Pancreas (tissue), 10 donors: ENCODE results near the gene KCNH1. TPM values are rescaled to one million over a fixed set of nuclear protein-coding genes. Genes with fewer than 3 reads are reported as not detected.

ENCODE experiments used
- ATAC-seq, 4 donors: fragments of 200-7000 bp; cut with Tn5 transposase; one replicate each; pipeline versions ENCODE4 v1.8.0 to v1.9.1; 2020; ENCODE audit warnings: mild to moderate bottlenecking in 4 of 4, moderate library complexity in 4 of 4
- DNase-seq, 6 donors: peaks; one replicate each; pipeline ENCODE4 v3.0.0-alpha.2; 2020
- FAIRE-seq: peaks from 2 replicates; lab custom pipeline; 2012; peaks lifted over from hg19 to GRCh38; lab: Jason Lieb, UNC
- H3K27ac ChIP-seq, 4 donors: fragments of 200-600 bp; sonication (generic); 1 replicate in 3 of 4; 2 replicates in 1 of 4; pipeline versions ENCODE4 v1.5.0 to v1.8.0; 2020
- H3K27me3 ChIP-seq, 4 donors: fragments of 200-600 bp; one replicate each; pipeline ENCODE4 v1.8.0; 2021
- H3K36me3 ChIP-seq, 3 donors: fragments of 200-600 bp; sonication (generic) in 1 of 3; one replicate each; pipeline versions ENCODE4 v1.5.0 to v1.8.0; 2020 to 2021
- H3K4me1 ChIP-seq, 3 donors: fragments of 200-600 bp; one replicate each; pipeline ENCODE4 v1.8.0; 2021
- H3K4me3 ChIP-seq, 4 donors: fragments of 200-600 bp; sonication (generic) in 2 of 4; one replicate each; pipeline versions ENCODE4 v1.5.0 to v1.8.0; 2020 to 2021
- H3K9me3 ChIP-seq, 4 donors: fragments of 200-600 bp; one replicate each; pipeline ENCODE4 v1.8.0; 2021
- WGBS, 2 donors: extraction: QIAGEN DNeasy Blood & Tissue Kit; methylation state at CpG; one replicate each; pipeline ENCODE4 v1.1.7; 2013; 5-methylcytosine and 5-hydroxymethylcytosine counted together
- intact Hi-C, 3 donors: fragments of 100-400 bp; cut with DNase I; formaldehyde crosslinking; loops; one replicate each; pipeline versions ENCODE4 v1.11.1 to v1.14.2; 2022
- polyA plus RNA-seq, 2 donors: library from polyadenylated mRNA; stranded (reverse); fragments of 200-250 nt; gene quantifications; one replicate each; pipeline ENCODE4 v1.2.3, GENCODE V29; 2013
- total RNA-seq, 6 donors: library from RNA; stranded (reverse); fragmentation: NEBNext Ultra II Directional in 4 of 6; extraction: Animal tissue kit (Norgen Biotek cat#: 25700) in 4 of 6; gene quantifications; one replicate each; pipeline versions ENCODE4 v1.2.1 to v1.2.4, GENCODE V29; 2021 to 2023
- TF ChIP-seq, protein P1 (sequence below), 4 donors: fragments of 200-600 bp; sonication (generic) in 3 of 4; IDR thresholded peaks; one replicate each; pipeline versions ENCODE4 v1.5.0 to v1.8.0; 2021; ENCODE audit warnings: antibody characterized with exemption in 4 of 4
- donor health status: healthy with polysubstance abuse.
- donor health status: DM: no; HTN: no; CAD: no; lungs with moderate emphysema.
- donor health status: DM: no; HTN: no; CAD: no.
- donor health status: control.
- donor health status: control.
- donor health status: Bipolar disorder and iron deficiency.
- donor health status: DM: yes; HTN: yes; CAD: no.
- donor health status: DM: no; HTN: no; CAD: no.
- donor health status: DM: no; HTN: no; CAD: no.
- donor health status: DM: yes; HTN: yes; CAD: no.

KCNH1 gene
- total and polyA plus RNA-seq, 8 donors: 0.24 to 0.61 (median 0.36) TPM

DNA sequence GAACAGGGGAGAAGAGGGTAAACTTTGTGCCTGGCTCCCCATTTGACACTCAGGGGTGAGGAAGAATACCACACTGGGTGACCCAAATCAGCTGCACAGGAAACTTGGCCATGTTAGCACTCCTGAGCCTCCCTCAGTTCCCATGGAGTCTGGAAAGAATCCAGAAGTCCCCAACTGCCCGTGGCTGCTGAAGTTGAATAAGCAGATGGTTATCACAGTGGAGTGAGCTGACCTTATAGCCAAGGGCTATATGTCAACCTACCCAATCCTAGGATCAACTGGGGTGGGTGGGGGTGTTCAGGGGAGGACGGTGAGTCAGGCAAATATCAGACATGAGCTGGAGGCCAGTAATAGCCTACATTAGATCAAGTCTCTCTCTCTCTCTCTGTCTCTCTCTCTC, 20.4 kb downstream of the KCNH1 start:
- FAIRE-seq: no peak
- no peaks in the 10 kb centered on the region for H3K27me3 ChIP-seq
- no peak for ATAC-seq

DNA sequence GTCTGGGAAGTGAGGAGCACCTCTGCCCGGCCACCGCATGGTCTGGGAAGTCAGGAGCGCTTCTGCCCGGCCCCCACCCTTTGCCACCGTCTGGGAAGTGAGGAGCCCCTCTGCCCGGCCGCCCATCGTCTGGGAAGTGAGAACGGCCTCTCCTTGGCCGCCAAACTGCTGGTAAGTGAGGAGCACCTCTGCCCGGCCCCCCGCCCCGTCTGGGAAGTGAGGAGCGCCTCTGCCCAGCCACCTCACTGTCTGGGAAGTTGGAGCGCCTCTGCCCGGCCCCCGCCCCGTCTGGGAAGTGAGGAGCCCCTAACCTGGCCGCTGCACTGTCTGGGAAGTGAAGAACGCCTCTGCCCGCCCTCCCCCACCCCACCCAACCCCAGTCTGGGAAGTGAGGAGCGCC, 22.6 kb downstream of the KCNH1 start:
- no peak for FAIRE-seq
- TF ChIP-seq, protein P1, sequence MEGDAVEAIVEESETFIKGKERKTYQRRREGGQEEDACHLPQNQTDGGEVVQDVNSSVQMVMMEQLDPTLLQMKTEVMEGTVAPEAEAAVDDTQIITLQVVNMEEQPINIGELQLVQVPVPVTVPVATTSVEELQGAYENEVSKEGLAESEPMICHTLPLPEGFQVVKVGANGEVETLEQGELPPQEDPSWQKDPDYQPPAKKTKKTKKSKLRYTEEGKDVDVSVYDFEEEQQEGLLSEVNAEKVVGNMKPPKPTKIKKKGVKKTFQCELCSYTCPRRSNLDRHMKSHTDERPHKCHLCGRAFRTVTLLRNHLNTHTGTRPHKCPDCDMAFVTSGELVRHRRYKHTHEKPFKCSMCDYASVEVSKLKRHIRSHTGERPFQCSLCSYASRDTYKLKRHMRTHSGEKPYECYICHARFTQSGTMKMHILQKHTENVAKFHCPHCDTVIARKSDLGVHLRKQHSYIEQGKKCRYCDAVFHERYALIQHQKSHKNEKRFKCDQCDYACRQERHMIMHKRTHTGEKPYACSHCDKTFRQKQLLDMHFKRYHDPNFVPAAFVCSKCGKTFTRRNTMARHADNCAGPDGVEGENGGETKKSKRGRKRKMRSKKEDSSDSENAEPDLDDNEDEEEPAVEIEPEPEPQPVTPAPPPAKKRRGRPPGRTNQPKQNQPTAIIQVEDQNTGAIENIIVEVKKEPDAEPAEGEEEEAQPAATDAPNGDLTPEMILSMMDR (IDR thresholded peaks at IDR 0.05): no peak
- intact Hi-C loops: no loop called here
- no peak for DNase-seq
- Histone ChIP-seq H3K36me3 (no peaks in the 10 kb centered on the region), H3K4me1 (no peaks in the 10 kb centered on the region), H3K4me3 (no peak overlapping the region), H3K9me3 (no peaks in the 10 kb centered on the region), H3K27ac (no peak overlapping the region), H3K27me3 (no peaks in the 10 kb centered on the region)
- WGBS, 2 donors: 72 to 73% methylated on average over 18 to 22 of the region's 22 CpGs
- no peak for ATAC-seq

More for the DNA sequence above, 20.4 kb downstream of the KCNH1 start:
- intact Hi-C loops: no loop called here
- no peak for DNase-seq
- Histone ChIP-seq H3K4me3 (no peak overlapping the region), H3K36me3 (no peaks in the 10 kb centered on the region), H3K27ac (no peak overlapping the region), H3K4me1 (no peaks in the 10 kb centered on the region), H3K9me3 (no peaks in the 10 kb centered on the region)
- WGBS, 2 donors: 44% methylated on average over 2 of the region's 2 CpGs
- TF ChIP-seq, protein P1 (IDR thresholded peaks at IDR 0.05): no peak

DNA sequence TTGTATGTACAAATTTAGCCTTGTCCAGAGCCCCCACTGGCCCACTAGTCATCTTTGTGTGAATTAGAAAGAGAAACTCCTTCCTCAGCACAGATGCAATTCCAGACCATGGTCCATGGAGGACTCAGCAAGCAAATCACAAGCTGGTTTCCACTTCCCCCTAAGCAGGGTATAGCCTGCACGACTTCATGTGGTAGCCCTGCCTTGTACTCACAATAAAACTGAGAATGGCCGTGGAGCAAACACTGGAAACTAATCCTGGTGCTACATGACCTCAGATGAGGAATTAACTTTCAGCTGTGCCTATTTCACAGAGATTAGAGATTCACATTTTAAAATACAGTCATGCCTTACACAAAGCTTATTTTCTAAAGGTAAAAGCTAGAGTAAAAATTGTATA, 32.5 kb downstream of the KCNH1 start:
- TF ChIP-seq, protein P1 (IDR thresholded peaks at IDR 0.05): no peak
- Histone ChIP-seq H3K4me3 (no peak overlapping the region), H3K36me3 (no peaks in the 10 kb centered on the region), H3K27ac (no peak overlapping the region), H3K9me3 (no peaks in the 10 kb centered on the region), H3K4me1 (no peaks in the 10 kb centered on the region), H3K27me3 (no peaks in the 10 kb centered on the region)
- DNase-seq: no peak
- no peak for FAIRE-seq
- no peak for ATAC-seq
- intact Hi-C loops: no loop called here
- WGBS, 2 donors: 42 to 65% methylated on average over 2 of the region's 2 CpGs

DNA sequence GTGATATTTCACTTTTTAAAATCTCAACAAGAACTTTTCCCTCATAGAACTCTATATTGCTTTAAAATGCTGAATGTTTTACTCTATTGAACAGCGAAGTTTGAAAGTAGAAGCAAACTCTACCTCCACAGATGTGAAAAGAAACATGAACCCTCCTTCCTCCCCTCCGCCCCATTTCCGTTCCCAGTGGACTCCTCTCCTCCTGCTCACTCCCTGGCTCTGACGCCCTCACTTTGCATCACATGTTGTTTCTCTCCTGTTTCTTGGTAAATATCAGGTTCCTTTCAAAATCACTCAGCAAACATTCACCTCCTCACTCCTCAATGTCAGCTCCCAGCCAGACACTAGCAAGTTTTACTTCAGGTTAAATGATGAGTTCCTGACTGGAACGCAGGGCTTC, 34.6 kb downstream of the KCNH1 start:
- Histone ChIP-seq H3K4me1 (no peaks in the 10 kb centered on the region), H3K27me3 (peaks cover 0 to 4% (median 0%) of the 10 kb centered on the region in 4 donors), H3K4me3 (no peak overlapping the region), H3K36me3 (no peaks in the 10 kb centered on the region), H3K9me3 (no peaks in the 10 kb centered on the region), H3K27ac (no peak overlapping the region)
- 55 to 65% methylated on average over 5 of the region's 5 CpGs for WGBS, 2 donors
- TF ChIP-seq, protein P1 (IDR thresholded peaks at IDR 0.05): no peak
- intact Hi-C loops: no loop called here
- ATAC-seq (no peak), DNase-seq (no peak), FAIRE-seq (no peak)

DNA sequence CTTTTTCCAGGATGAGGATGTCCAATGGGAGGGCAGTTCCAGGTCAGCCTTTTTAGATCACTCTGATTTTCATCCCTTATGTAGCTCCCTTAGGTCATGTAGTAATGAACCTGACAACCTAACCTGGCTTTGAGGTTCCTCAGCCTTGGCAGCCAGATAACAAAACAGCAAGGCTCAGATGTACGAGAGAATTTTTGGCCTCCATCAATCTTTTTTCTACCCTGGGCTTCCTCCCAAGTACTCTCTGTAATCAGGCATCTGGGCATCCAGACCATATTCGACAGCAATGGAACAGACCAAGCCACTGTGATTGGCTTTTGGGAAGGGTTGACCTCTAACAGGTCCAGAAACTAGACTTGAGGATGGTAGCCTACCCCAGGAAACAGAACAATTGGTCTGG, 38.6 kb downstream of the KCNH1 start:
- ATAC-seq: no peak

More for the DNA sequence above, 38.6 kb downstream of the KCNH1 start:
- FAIRE-seq (no peak), DNase-seq (no peak)
- Histone ChIP-seq H3K27ac (no peak overlapping the region), H3K4me1 (no peaks in the 10 kb centered on the region), H3K27me3 (peaks cover 0 to 4% (median 0%) of the 10 kb centered on the region in 4 donors), H3K36me3 (no peaks in the 10 kb centered on the region), H3K9me3 (no peaks in the 10 kb centered on the region), H3K4me3 (no peak overlapping the region)
- 59 to 65% methylated on average over 2 of the region's 2 CpGs for WGBS, 2 donors
- intact Hi-C loops: no loop called here
- TF ChIP-seq, protein P1 (IDR thresholded peaks at IDR 0.05): no peak
